Trophoblast cell (in vitro differentiated cells and primary cell): ENCODE results near the gene ZBTB7A.
A peak's percentile ranks its signal among the peaks of the same experiment; 100 is the strongest.

Experiments
- DNase-seq, 2 donors: peaks; one replicate each; pipeline ENCODE4 v3.0.0-alpha.2; 2016
- H2AFZ ChIP-seq: 2 replicates; pipeline ENCODE4 v1.6.1; 2013; ENCODE audit warnings: low read length, moderate library complexity, mild to moderate bottlenecking; ENCODE audit not compliant: insufficient read depth, poor library complexity
- H2AK5ac ChIP-seq: 2 replicates; pipeline ENCODE4 v1.6.1; 2013; ENCODE audit warnings: mild to moderate bottlenecking, low read length
- H2BK120ac ChIP-seq: 2 replicates; pipeline ENCODE4 v1.6.1; 2013; ENCODE audit warnings: low read length, mild to moderate bottlenecking, moderate library complexity; ENCODE audit not compliant: insufficient read depth, poor library complexity
- H2BK12ac ChIP-seq: 2 replicates; pipeline ENCODE4 v1.6.1; 2013; ENCODE audit warnings: mild to moderate bottlenecking, low read length, moderate library complexity
- H2BK5ac ChIP-seq: 2 replicates; pipeline ENCODE4 v1.6.1; 2013; ENCODE audit warnings: low read length, low read depth, moderate library complexity, mild to moderate bottlenecking; ENCODE audit not compliant: poor library complexity
- H3K14ac ChIP-seq: 2 replicates; pipeline ENCODE4 v1.6.1; 2013; ENCODE audit warnings: mild to moderate bottlenecking, low read length
- H3K18ac ChIP-seq: 2 replicates; pipeline ENCODE4 v1.6.1; 2013; ENCODE audit warnings: mild to moderate bottlenecking, low read length
- H3K23ac ChIP-seq: 2 replicates; pipeline ENCODE4 v1.6.1; 2013; ENCODE audit warnings: low read length
- H3K27ac ChIP-seq: 2 replicates; pipeline ENCODE4 v1.5.1; 2013; ENCODE audit warnings: low read depth, mild to moderate bottlenecking, inconsistent platforms, low read length, moderate library complexity
- H3K27me3 ChIP-seq: 2 replicates; pipeline ENCODE4 v1.6.1; 2013; ENCODE audit warnings: inconsistent platforms, mild to moderate bottlenecking, low read length, moderate library complexity; ENCODE audit not compliant: insufficient read depth
- H3K36me3 ChIP-seq, 2 experiments: 1 replicate in 1 of 2; 2 replicates in 1 of 2; pipeline ENCODE4 v1.6.1; 2013; ENCODE audit warnings: low read length in 2 of 2, mild to moderate bottlenecking in 2 of 2, moderate library complexity in 1 of 2; ENCODE audit not compliant: insufficient read depth in 2 of 2, control insufficient read depth in 1 of 2
- H3K4ac ChIP-seq: 2 replicates; pipeline ENCODE4 v1.6.1; 2013; ENCODE audit warnings: low read depth, mild to moderate bottlenecking, low read length, moderate library complexity
- H3K4me1 ChIP-seq, 2 experiments: 1 replicate in 1 of 2; 2 replicates in 1 of 2; pipeline ENCODE4 v1.6.1; 2013; ENCODE audit warnings: low read length in 2 of 2, mild to moderate bottlenecking in 2 of 2, moderate library complexity in 1 of 2; ENCODE audit not compliant: insufficient read depth in 2 of 2, control insufficient read depth in 1 of 2
- H3K4me2 ChIP-seq: 2 replicates; pipeline ENCODE4 v1.6.1; 2013; ENCODE audit warnings: inconsistent platforms, mild to moderate bottlenecking, low read length, moderate library complexity
- H3K4me3 ChIP-seq: 2 replicates; pipeline ENCODE4 v1.5.1; 2013; ENCODE audit warnings: mild to moderate bottlenecking, low read depth, low read length, inconsistent platforms
- H3K79me1 ChIP-seq: one replicate; pipeline ENCODE4 v1.6.1; 2013; ENCODE audit warnings: low read length
- H3K79me2 ChIP-seq: 2 replicates; pipeline ENCODE4 v1.6.1; 2013; ENCODE audit warnings: low read length, mild to moderate bottlenecking; ENCODE audit not compliant: control insufficient read depth, insufficient read depth, poor library complexity
- H3K9ac ChIP-seq: 2 replicates; pipeline ENCODE4 v1.6.1; 2013; ENCODE audit warnings: mild to moderate bottlenecking, low read length
- H3K9me3 ChIP-seq: 2 replicates; pipeline ENCODE4 v1.6.1; 2013; ENCODE audit warnings: low read depth, mild to moderate bottlenecking, control low read depth, inconsistent platforms, low read length; ENCODE audit not compliant: insufficient read depth
- H4K12ac ChIP-seq: 2 replicates; pipeline ENCODE4 v1.6.1; 2013; ENCODE audit warnings: low read depth, mild to moderate bottlenecking, low read length, moderate library complexity
- H4K8ac ChIP-seq: 2 replicates; pipeline ENCODE4 v1.6.1; 2013; ENCODE audit warnings: low read depth, mild to moderate bottlenecking, low read length, moderate library complexity
- H4K91ac ChIP-seq: one replicate; pipeline ENCODE4 v1.6.1; 2013; ENCODE audit warnings: low read depth, mild to moderate bottlenecking, low read length, moderate library complexity
- WGBS: extraction: QIAGEN DNeasy Blood & Tissue Kit; methylation state at CpG from one replicate; pipeline ENCODE4 v1.1.7; 2013; ENCODE audit warnings: missing lambda C conversion rate; ENCODE audit not compliant: insufficient read length, insufficient coverage; ENCODE audit errors: extremely low coverage; 5-methylcytosine and 5-hydroxymethylcytosine counted together

Gene ZBTB7A

GRCh38 chr19:4103080-4103433 is 36.4 kb upstream of the ZBTB7A start:
- DNase-seq = no peak
- Histone ChIP-seq H3K4me1 (no peaks in the 10 kb centered on the region), H3K4me2 (no peak overlapping the region), H3K9me3 (peaks cover 4% of the 10 kb centered on the region), H2BK12ac (no peak overlapping the region), H3K79me1 (no peaks in the 10 kb centered on the region), H2AFZ (no peak overlapping the region), H2BK5ac (no peak overlapping the region), H3K14ac (no peak overlapping the region), H2BK120ac (no peak overlapping the region), H3K18ac (no peak overlapping the region), H3K4me3 (no peak overlapping the region), H3K79me2 (no peaks in the 10 kb centered on the region), H3K36me3 (peaks cover 82% of the 10 kb centered on the region in 2 experiments), H4K8ac (no peak overlapping the region), H3K9ac (no peak overlapping the region), H2AK5ac (no peak overlapping the region), H4K91ac (no peak overlapping the region), H4K12ac (no peak overlapping the region), H3K23ac (no peak overlapping the region), H3K27ac (no peak overlapping the region), H3K4ac (no peak overlapping the region), H3K27me3 (no peaks in the 10 kb centered on the region)
- no CpG with 5 or more reads among the region's 9 CpGs for WGBS

GRCh38 chr19:4102339-4103079 is 35.8 kb upstream of the ZBTB7A start:
- Histone ChIP-seq H4K91ac (no peak overlapping the region), H3K27ac (no peak overlapping the region), H2BK12ac (no peak overlapping the region), H4K8ac (no peak overlapping the region), H3K79me2 (no peaks in the 10 kb centered on the region), H3K4me3 (peak overlapping the region; percentile 7), H4K12ac (no peak overlapping the region), H3K4ac (no peak overlapping the region), H3K79me1 (no peaks in the 10 kb centered on the region), H3K27me3 (no peaks in the 10 kb centered on the region), H3K9ac (no peak overlapping the region), H3K9me3 (peaks cover 5% of the 10 kb centered on the region), H3K4me1 (no peaks in the 10 kb centered on the region), H3K14ac (no peak overlapping the region), H2AK5ac (no peak overlapping the region), H3K23ac (no peak overlapping the region), H2BK5ac (no peak overlapping the region), H3K36me3 (peaks cover 82% of the 10 kb centered on the region in 2 experiments), H2AFZ (no peak overlapping the region), H3K4me2 (no peak overlapping the region), H3K18ac (no peak overlapping the region), H2BK120ac (no peak overlapping the region)
- no CpG with 5 or more reads among the region's 53 CpGs for WGBS
- no peak for DNase-seq

DNA sequence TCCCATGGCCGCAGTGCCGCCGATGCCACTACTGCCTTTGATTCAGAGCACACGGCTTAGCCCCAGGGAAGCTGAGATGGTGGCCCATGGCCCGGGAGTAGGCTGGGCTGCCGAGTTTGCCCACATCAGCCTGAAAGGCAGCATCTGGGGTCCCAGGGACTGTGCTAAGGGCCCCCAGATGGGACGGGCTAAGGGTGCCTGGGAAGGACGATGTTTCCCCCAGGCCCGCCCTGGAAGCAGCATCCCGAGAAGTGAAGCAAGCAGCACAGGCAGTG is 34.7 kb upstream of the ZBTB7A start:
- Histone ChIP-seq H3K23ac (no peak overlapping the region), H3K79me2 (no peaks in the 10 kb centered on the region), H3K18ac (no peak overlapping the region), H3K4ac (no peak overlapping the region), H3K14ac (no peak overlapping the region), H3K4me3 (no peak overlapping the region), H3K79me1 (no peaks in the 10 kb centered on the region), H3K27ac (no peak overlapping the region), H2BK12ac (no peak overlapping the region), H3K9ac (no peak overlapping the region), H2AK5ac (no peak overlapping the region), H2BK120ac (no peak overlapping the region), H3K27me3 (no peaks in the 10 kb centered on the region), H2AFZ (no peak overlapping the region), H3K36me3 (peaks cover 82 to 86% of the 10 kb centered on the region in 2 experiments), H4K8ac (no peak overlapping the region), H4K91ac (no peak overlapping the region), H3K4me2 (no peak overlapping the region), H3K9me3 (peaks cover 7% of the 10 kb centered on the region), H3K4me1 (no peaks in the 10 kb centered on the region), H4K12ac (no peak overlapping the region), H2BK5ac (no peak overlapping the region)
- DNase-seq = no peak
- no CpG with 5 or more reads among the region's 10 CpGs for WGBS

DNA sequence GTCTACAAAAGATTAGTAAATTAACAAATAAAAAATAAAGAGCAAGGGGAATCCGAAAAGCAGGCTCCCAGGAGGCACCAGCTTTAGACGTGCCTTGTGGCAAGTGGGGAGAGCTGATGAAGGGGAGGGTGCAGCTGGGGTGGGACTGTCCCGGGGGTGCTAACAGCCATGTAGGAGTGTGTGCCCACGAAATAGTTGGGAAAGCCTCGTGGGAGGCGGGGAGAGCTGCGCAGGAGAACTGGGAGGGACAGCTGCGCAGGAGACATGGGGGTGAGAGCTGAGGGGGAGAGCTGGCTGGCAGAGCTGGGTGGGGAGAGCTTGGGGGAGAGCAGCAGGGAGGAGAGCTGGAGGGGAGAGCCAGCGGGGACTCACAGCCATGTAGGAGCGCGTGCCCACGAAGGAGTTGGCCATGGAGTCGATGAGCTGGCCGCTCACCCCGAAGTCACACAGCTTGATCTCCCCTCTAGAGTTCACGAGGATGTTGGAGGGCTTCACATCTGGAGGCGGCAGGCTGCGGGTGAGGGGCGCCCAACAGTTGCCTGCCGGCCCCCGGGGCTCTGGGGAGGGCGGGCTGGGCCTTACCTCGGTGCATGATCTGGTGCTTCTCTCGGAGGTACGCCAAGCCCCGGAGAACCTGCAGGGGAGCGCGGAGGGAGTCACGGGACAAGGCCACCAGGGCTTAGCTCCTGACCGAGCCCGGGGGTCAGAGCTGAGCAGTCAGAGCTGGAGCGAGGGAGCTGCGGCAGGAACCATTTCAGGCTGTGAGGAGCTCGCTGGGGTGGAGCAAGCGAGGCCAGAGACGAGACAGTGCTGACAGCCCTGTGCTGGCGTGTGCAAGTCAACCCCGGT is 34.2 kb upstream of the ZBTB7A start:
- no peak overlapping the region for H4K8ac ChIP-seq
- H3K4me1 ChIP-seq = no peaks in the 10 kb centered on the region
- no peak overlapping the region for H2BK12ac ChIP-seq
- no peak overlapping the region for H3K18ac ChIP-seq
- H3K27me3 ChIP-seq = no peaks in the 10 kb centered on the region
- H3K9me3 ChIP-seq = peaks cover 9% of the 10 kb centered on the region
- no peak overlapping the region for H3K14ac ChIP-seq
- H3K79me2 ChIP-seq = no peaks in the 10 kb centered on the region
- no peaks in the 10 kb centered on the region for H3K79me1 ChIP-seq
- H3K27ac ChIP-seq = no peak overlapping the region
- H3K9ac ChIP-seq = no peak overlapping the region
- no peak for DNase-seq
- H3K23ac ChIP-seq = no peak overlapping the region
- H2BK5ac ChIP-seq = no peak overlapping the region
- no peak overlapping the region for H4K91ac ChIP-seq
- H3K36me3 ChIP-seq = peaks cover 83 to 87% of the 10 kb centered on the region in 2 experiments
- no peak overlapping the region for H3K4me2 ChIP-seq
- H4K12ac ChIP-seq = no peak overlapping the region
- H3K4me3 ChIP-seq = no peak overlapping the region
- no peak overlapping the region for H2AK5ac ChIP-seq
- H3K4ac ChIP-seq = no peak overlapping the region
- no CpG with 5 or more reads among the region's 38 CpGs for WGBS
- H2BK120ac ChIP-seq = no peak overlapping the region
- H2AFZ ChIP-seq = no peak overlapping the region
